SH-SY5Y (cell line): ENCODE results near the gene CFAP77.

Experiments used
- GATA2 ChIP-seq: IDR thresholded peaks from 2 replicates; pipeline ENCODE4 v1.6.1; 2011; ENCODE audit warnings: mild to moderate bottlenecking, low read depth, low read length
- GATA3 ChIP-seq: IDR thresholded peaks from 2 replicates; pipeline ENCODE4 v1.6.1; 2011; ENCODE audit warnings: low read depth, mild to moderate bottlenecking, low read length, moderate library complexity

Gene CFAP77

GRCh38 chr9:132592451-132592850, 182.4 kb downstream of the CFAP77 start:
- no peak for TF ChIP-seq GATA3
- TF ChIP-seq GATA2: no peak

GRCh38 chr9:132594412-132594811, 184.4 kb downstream of the CFAP77 start:
- TF ChIP-seq GATA2 (no peak), GATA3 (no peak)

- TF ChIP-seq GATA2 (no peak), GATA3 (no peak)
These were observed 185.3 kb downstream of the CFAP77 start for GRCh38 chr9:132595319-132595718.

- no peak for TF ChIP-seq GATA2
- TF ChIP-seq GATA3: no peak
These were observed 186.2 kb downstream of the CFAP77 start for GRCh38 chr9:132596200-132596599.

GRCh38 chr9:132597073-132597775, 187.2 kb downstream of the CFAP77 start:
- TF ChIP-seq GATA2 (no peak), GATA3 (no peak)

- TF ChIP-seq GATA3 (no peak), GATA2 (no peak)
These were observed 190.4 kb downstream of the CFAP77 start for GRCh38 chr9:132600326-132600984.

- no peak for TF ChIP-seq GATA2
- no peak for TF ChIP-seq GATA3
These were observed 192.2 kb downstream of the CFAP77 start for GRCh38 chr9:132602207-132602606.

- no peak for TF ChIP-seq GATA3
- TF ChIP-seq GATA2: no peak
These were observed 195.4 kb downstream of the CFAP77 start for GRCh38 chr9:132605387-132605786.

GRCh38 chr9:132606066-132606465, 196.1 kb downstream of the CFAP77 start:
- TF ChIP-seq GATA2 (no peak), GATA3 (no peak)

- TF ChIP-seq GATA2: no peak
- TF ChIP-seq GATA3: no peak
These were observed 199.2 kb downstream of the CFAP77 start for GRCh38 chr9:132609184-132609583.

GRCh38 chr9:132609829-132610228, 199.8 kb downstream of the CFAP77 start:
- TF ChIP-seq GATA2: no peak
- TF ChIP-seq GATA3: no peak

GRCh38 chr9:132610661-132611060, 200.7 kb downstream of the CFAP77 start:
- no peak for TF ChIP-seq GATA3
- TF ChIP-seq GATA2: no peak

- TF ChIP-seq GATA2: no peak
- no peak for TF ChIP-seq GATA3
These were observed 204.3 kb downstream of the CFAP77 start for GRCh38 chr9:132614324-132614723.

GRCh38 chr9:132615774-132616173, 205.8 kb downstream of the CFAP77 start:
- TF ChIP-seq GATA3 (no peak), GATA2 (no peak)

GRCh38 chr9:132616725-132617124, 206.7 kb downstream of the CFAP77 start:
- no peak for TF ChIP-seq GATA3
- no peak for TF ChIP-seq GATA2
